HepG2 (cell line): ENCODE measurements around the gene WNT3.

Experiments used
- FOSL1 ChIP-seq: sonication (generic); formaldehyde crosslinking; IDR thresholded peaks from 2 replicates; pipeline ENCODE4 v1.9.0; 2021; ENCODE audit warnings: missing genetic modification reagents, borderline replicate concordance
- KDM3A ChIP-seq: IDR thresholded peaks from 2 replicates; pipeline ENCODE4 v1.6.1; 2018; ENCODE audit warnings: low read depth, missing compliant biosample characterization
- MXI1 ChIP-seq: IDR thresholded peaks from 3 replicates; pipeline ENCODE4 v1.6.1; 2012; ENCODE audit warnings: low read depth, low read length, inconsistent platforms, borderline replicate concordance
- NFE2 ChIP-seq: sonication (generic); formaldehyde crosslinking; IDR thresholded peaks from 2 replicates; pipeline ENCODE4 v1.4.0; 2020; ENCODE audit warnings: missing genetic modification reagents
- REXO4 ChIP-seq: sonication (generic); formaldehyde crosslinking; IDR thresholded peaks from 2 replicates; pipeline ENCODE4 v1.8.0; 2022; ENCODE audit warnings: missing genetic modification reagents, mild to moderate bottlenecking, borderline replicate concordance
- ZNF232 ChIP-seq: sonication (generic); formaldehyde crosslinking; IDR thresholded peaks from 2 replicates; pipeline ENCODE4 v1.4.0; 2020; ENCODE audit warnings: missing genetic modification reagents, borderline replicate concordance
- TF ChIP-seq, protein P1 (sequence below): sonication (generic); formaldehyde crosslinking; IDR thresholded peaks from 2 replicates; pipeline ENCODE4 v1.5.0; 2020; ENCODE audit warnings: mild to moderate bottlenecking, missing genetic modification reagents, moderate library complexity

- TF ChIP-seq MXI1: no peak
- TF ChIP-seq KDM3A (CRISPR knock-in tag): no peak
- no peak for TF ChIP-seq ZNF232 (CRISPR knock-in tag)
- TF ChIP-seq, protein P1, sequence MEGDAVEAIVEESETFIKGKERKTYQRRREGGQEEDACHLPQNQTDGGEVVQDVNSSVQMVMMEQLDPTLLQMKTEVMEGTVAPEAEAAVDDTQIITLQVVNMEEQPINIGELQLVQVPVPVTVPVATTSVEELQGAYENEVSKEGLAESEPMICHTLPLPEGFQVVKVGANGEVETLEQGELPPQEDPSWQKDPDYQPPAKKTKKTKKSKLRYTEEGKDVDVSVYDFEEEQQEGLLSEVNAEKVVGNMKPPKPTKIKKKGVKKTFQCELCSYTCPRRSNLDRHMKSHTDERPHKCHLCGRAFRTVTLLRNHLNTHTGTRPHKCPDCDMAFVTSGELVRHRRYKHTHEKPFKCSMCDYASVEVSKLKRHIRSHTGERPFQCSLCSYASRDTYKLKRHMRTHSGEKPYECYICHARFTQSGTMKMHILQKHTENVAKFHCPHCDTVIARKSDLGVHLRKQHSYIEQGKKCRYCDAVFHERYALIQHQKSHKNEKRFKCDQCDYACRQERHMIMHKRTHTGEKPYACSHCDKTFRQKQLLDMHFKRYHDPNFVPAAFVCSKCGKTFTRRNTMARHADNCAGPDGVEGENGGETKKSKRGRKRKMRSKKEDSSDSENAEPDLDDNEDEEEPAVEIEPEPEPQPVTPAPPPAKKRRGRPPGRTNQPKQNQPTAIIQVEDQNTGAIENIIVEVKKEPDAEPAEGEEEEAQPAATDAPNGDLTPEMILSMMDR (CRISPR knock-in tag): no peak
- TF ChIP-seq REXO4 (CRISPR knock-in tag): no peak
- no peak for TF ChIP-seq FOSL1 (CRISPR knock-in tag)
- no peak for TF ChIP-seq NFE2 (CRISPR knock-in tag)
These were observed 84.5 kb downstream of the WNT3 start for GRCh38 chr17:46733837-46734475.
